Stimulated activated naive CD8-positive, alpha-beta T cell treated with anti-CD3 and anti-CD28 coated beads, Interleukin-15, Interleukin-2, amounts not matched to agents 100 ng/mL and 50 ng/mL, for 24 hours (primary cell): Measurements from ENCODE around the gene WSB2.
"Not testable (repeated sequence)": the region's sequence is repeated elsewhere in the genome, so short reads cannot be mapped to it uniquely, and the experiment has no call there.

Source experiments
- H3K27ac Mint-ChIP-seq: one replicate; pipeline ENCODE4 v1.8.0; 2021; ENCODE audit warnings: mild to moderate bottlenecking, mixed read lengths
- H3K27me3 Mint-ChIP-seq: one replicate; pipeline ENCODE4 v1.8.0; 2021; ENCODE audit warnings: mixed read lengths
- H3K36me3 Mint-ChIP-seq: one replicate; pipeline ENCODE4 v1.8.0; 2021; ENCODE audit warnings: low read depth, mixed read lengths
- H3K4me1 Mint-ChIP-seq: one replicate; pipeline ENCODE4 v1.8.0; 2021; ENCODE audit warnings: low read depth, mixed read lengths
- H3K4me3 Mint-ChIP-seq: one replicate; pipeline ENCODE4 v1.8.0; 2021; ENCODE audit warnings: mild to moderate bottlenecking, mixed read lengths
- H3K9me3 Mint-ChIP-seq: one replicate; pipeline ENCODE4 v1.8.0; 2021; ENCODE audit warnings: mixed read lengths

WSB2 gene

DNA sequence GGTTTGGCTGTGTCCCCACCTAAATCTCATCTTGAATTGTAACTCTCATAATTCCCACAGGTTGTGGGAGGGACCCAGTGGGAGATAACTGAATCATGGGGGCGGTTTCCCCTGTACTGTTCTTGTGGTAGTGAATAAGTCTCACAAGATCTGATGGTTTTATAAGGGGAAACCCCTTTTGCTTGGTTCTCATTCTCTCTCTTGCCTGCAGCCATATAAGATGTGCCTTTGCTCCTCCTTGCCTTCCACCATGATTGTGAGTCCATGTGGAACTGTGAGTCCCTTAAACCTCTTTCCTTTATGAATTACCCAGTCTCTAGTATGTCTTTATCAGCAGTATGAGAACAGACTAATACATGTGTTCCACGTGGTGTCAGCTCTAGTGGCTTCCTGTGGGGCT, 61.2 kb downstream of the WSB2 start:
- not testable (repeated sequence) for H3K36me3 Mint-ChIP-seq, H3K9me3 Mint-ChIP-seq, H3K4me1 Mint-ChIP-seq

DNA sequence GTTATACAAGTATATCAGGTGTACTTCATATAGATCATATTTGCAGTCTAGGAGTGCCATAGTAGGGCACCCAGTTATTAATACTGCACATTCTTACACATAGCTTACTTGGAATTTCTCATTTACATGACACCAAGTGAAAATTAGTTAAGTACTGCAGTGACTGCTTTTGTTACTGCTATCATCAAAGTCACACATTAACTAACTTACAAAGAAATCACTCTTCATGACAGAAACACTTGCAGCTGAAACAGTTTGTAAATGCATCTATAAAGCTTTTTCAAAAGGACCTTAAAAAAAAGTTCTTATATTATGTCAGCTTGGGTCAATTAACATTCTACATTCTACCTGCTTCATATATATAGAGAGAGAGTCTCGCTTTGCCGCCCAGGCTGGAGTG, 62.3 kb downstream of the WSB2 start:
- Mint-ChIP-seq H3K36me3 (peaks cover 5% of the 10 kb centered on the region), H3K9me3 (peaks cover 7% of the 10 kb centered on the region), H3K27me3 (peaks cover 5% of the 10 kb centered on the region), H3K4me1 (peaks cover 12% of the 10 kb centered on the region), H3K4me3 (no peak overlapping the region), H3K27ac (no peak overlapping the region)

More for the DNA sequence above, 61.2 kb downstream of the WSB2 start:
- not testable (repeated sequence) for H3K4me3 Mint-ChIP-seq, H3K27ac Mint-ChIP-seq, H3K27me3 Mint-ChIP-seq

DNA sequence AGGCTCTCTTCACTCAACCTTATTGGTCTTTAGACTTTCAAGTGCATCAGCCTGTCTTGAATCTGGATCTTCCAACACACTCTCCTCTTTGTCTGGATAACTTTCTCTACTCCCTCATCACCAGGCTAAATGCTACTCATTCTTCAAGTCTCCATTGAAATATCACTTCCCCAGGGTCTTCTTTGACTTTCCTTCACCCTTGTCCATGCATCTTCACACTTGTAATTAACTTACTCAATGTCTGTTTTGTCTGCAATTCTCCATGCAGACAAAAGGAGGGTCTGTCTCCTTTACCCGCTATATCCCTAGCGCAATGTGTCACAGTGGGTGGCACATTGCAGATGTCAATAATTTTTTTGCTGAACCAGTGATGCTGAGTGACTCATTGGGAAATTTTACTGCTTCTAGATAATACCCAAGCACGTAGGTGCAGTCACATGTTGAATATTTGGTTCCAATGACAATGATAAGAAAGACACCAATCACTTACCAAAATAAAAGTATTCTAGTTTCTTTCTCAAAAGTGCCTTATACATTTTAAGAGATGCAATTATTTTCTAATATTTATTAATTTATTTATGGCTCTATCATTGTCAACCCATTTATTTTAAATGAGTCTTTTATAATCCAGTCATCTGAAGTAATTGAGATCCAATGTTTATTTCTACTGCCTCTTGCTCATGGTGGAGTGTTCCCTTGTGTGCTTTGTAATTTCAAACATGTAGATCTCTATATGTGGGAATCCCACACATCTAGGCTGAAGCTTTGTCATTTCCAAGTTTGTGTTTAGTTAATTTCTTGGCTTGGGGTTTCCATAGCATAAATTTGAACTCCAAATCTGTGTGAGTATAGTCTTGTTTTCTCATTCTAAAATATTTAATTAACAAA, 66.2 kb downstream of the WSB2 start:
- Mint-ChIP-seq H3K4me1 (peaks cover 10% of the 10 kb centered on the region), H3K27me3 (peaks cover 15% of the 10 kb centered on the region), H3K27ac (no peak overlapping the region), H3K4me3 (no peak overlapping the region), H3K9me3 (peaks cover 1% of the 10 kb centered on the region), H3K36me3 (peaks cover 3% of the 10 kb centered on the region)

DNA sequence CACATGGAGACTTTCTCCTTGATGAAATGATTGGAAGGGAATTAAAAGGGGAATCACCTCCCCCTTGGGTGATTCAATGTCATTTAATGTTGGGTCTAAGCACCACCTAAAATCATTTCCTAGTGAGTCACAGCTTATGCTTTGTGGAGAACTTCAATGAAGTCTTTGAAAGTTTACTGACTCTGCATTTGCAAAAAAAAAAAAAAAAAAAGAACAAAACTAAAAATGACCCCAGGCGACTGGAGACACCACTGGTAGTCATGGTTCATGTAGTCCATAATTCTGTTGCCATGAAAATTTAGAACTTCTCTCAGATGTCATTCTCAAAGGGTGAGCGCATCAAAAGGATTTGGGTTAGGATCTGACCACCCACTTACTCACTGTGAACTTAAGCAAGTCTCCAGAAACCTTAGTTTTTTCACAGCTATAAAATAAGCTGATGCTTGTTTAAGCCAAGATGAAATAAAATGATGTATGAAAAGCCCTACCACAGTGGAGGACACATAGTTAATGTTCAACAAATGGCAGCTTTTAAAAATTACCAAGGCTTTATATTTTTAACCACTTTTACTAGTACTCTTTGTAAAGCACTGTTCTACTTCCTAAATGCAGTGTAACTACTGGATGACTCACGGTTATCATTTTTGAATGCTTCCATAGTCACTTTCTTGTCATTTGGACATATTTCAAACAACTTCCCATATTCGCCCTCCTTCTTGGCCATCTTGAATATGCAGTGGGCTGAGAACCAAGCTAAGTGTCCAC, 74.1 kb downstream of the WSB2 start:
- Mint-ChIP-seq H3K9me3 (no peaks in the 10 kb centered on the region), H3K27ac (no peak overlapping the region), H3K27me3 (peaks cover 22% of the 10 kb centered on the region)

DNA sequence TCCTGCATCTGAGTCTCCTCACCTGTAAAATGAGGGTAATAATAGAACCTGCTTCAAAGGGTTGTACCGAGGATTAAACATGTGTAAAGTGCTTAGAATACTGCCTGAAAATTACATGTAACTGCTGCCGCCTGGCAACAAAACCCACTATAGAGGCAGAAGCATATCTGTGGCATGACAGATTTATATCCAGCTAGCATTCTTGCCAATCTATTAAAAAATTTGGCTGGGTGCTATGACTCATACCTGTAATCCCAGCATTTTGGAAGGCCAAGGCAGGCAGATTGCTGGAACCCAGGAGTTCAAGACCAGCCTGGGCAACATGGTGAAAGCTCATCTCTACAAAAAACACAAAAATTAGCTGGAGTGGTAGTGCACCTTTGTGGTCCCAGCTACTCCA, 75.8 kb downstream of the WSB2 start:
- H3K27me3 Mint-ChIP-seq, result peaks cover 14% of the 10 kb centered on the region
- no peak overlapping the region for H3K4me3 Mint-ChIP-seq
- no peak overlapping the region for H3K27ac Mint-ChIP-seq
- no peaks in the 10 kb centered on the region for H3K9me3 Mint-ChIP-seq
- no peaks in the 10 kb centered on the region for H3K36me3 Mint-ChIP-seq
- no peaks in the 10 kb centered on the region for H3K4me1 Mint-ChIP-seq

More for the DNA sequence above, 74.1 kb downstream of the WSB2 start:
- Mint-ChIP-seq H3K36me3 (no peaks in the 10 kb centered on the region), H3K4me1 (no peaks in the 10 kb centered on the region), H3K4me3 (no peak overlapping the region)
